Osteocyte (in vitro differentiated cells): ENCODE results near the gene SPECC1. TPM values are rescaled to one million over a fixed set of nuclear protein-coding genes. Genes with fewer than 3 reads are reported as not detected.

ENCODE experiments used
- DNase-seq: peaks from one replicate; pipeline ENCODE4 v3.0.0; 2021; ENCODE audit warnings: mixed read lengths; ENCODE audit not compliant: unreplicated experiment; ENCODE audit errors: extremely low spot score
- H3K27ac Mint-ChIP-seq: one replicate; pipeline ENCODE4 v1.8.0; 2021; ENCODE audit warnings: mild to moderate bottlenecking, mixed read lengths; ENCODE audit not compliant: unreplicated experiment
- H3K27me3 Mint-ChIP-seq: one replicate; pipeline ENCODE4 v1.8.0; 2021; ENCODE audit warnings: mixed read lengths; ENCODE audit not compliant: unreplicated experiment
- H3K36me3 Mint-ChIP-seq: one replicate; pipeline ENCODE4 v1.8.0; 2021; ENCODE audit warnings: mixed read lengths; ENCODE audit not compliant: unreplicated experiment
- H3K4me1 Mint-ChIP-seq: one replicate; pipeline ENCODE4 v1.8.0; 2021; ENCODE audit warnings: mixed read lengths; ENCODE audit not compliant: unreplicated experiment
- H3K4me3 Mint-ChIP-seq: one replicate; pipeline ENCODE4 v1.8.0; 2021; ENCODE audit warnings: mild to moderate bottlenecking, moderate library complexity, mixed read lengths; ENCODE audit not compliant: unreplicated experiment
- H3K9me3 Mint-ChIP-seq: one replicate; pipeline ENCODE4 v1.8.0; 2021; ENCODE audit warnings: mixed read lengths; ENCODE audit not compliant: unreplicated experiment
- total RNA-seq: library from RNA; stranded (reverse); gene quantifications from 2 replicates; pipeline ENCODE4 v1.2.1, GENCODE V29; 2021
- TF ChIP-seq, protein P1 (sequence below): fragments of 200-600 bp; sonication (generic); IDR thresholded peaks from 2 replicates; pipeline ENCODE4 v1.5.0; 2021; ENCODE audit warnings: antibody characterized with exemption, mild to moderate bottlenecking, moderate library complexity

The SPECC1 gene
- total RNA-seq, 1 donor from 2014 or later = 12.1 TPM

DNA sequence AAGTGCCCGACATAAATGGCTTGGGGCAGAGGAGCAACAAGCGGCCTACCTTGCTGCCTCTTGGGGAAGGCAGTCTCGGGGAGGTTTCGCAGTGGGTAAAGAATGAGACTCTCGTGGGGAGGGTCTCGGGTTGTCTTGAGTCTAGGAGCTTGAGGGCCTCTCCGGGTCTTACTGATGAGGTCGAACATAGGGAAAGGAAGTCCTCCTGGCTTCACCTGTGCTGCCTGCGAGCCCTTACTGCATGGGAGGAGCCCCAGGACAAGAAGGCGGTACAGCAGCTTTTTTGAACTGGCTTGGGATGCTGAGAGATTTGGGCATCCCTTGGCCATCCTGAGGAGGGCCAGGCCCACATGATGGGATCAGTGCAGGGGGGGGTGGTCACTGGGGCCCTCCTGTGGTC lies 71.4 kb downstream of the SPECC1 start:
- no peak overlapping the region for H3K4me3 Mint-ChIP-seq
- peaks cover 27% of the 10 kb centered on the region for H3K27me3 Mint-ChIP-seq
- H3K4me1 Mint-ChIP-seq = peaks cover 8% of the 10 kb centered on the region
- no peak overlapping the region for H3K27ac Mint-ChIP-seq
- DNase-seq = peak; percentile 59
- peaks cover 6% of the 10 kb centered on the region for H3K9me3 Mint-ChIP-seq
- TF ChIP-seq, protein P1, sequence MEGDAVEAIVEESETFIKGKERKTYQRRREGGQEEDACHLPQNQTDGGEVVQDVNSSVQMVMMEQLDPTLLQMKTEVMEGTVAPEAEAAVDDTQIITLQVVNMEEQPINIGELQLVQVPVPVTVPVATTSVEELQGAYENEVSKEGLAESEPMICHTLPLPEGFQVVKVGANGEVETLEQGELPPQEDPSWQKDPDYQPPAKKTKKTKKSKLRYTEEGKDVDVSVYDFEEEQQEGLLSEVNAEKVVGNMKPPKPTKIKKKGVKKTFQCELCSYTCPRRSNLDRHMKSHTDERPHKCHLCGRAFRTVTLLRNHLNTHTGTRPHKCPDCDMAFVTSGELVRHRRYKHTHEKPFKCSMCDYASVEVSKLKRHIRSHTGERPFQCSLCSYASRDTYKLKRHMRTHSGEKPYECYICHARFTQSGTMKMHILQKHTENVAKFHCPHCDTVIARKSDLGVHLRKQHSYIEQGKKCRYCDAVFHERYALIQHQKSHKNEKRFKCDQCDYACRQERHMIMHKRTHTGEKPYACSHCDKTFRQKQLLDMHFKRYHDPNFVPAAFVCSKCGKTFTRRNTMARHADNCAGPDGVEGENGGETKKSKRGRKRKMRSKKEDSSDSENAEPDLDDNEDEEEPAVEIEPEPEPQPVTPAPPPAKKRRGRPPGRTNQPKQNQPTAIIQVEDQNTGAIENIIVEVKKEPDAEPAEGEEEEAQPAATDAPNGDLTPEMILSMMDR = no peak
- H3K36me3 Mint-ChIP-seq = no peaks in the 10 kb centered on the region

DNA sequence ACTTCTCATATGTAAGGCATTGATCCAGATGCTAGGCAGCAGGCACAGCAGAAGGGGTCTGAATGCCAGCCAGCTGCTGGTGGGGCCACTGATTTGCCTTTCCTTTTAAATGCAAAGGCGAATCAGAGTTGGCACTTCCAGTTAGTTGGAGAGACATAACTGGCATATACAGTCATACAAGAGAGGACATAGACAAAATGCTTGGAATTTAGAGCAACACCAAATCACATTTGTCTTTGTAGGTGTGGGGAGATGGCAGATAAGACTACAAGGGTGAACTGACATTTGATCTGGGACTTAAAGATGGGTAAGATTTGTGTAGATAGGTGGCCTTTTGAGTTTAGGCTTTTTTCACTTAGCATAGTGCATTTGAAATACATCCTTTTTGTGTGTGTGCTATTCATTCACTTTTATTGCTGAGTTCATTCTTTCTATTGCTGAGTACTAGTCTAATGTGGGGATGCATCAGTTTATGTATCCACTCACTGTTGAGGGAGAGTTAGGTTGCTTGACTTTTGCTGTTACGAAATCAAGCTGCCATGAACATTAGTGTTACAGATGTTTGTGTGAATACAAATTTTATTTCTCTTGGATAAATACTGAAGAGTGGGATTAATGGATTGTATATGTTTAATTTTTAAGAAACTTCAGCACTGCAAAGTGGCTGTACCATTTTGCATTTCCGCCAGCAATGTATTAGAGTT lies 74.1 kb downstream of the SPECC1 start:
- H3K9me3 Mint-ChIP-seq = peaks cover 6% of the 10 kb centered on the region
- TF ChIP-seq, protein P1 = no peak
- no peaks in the 10 kb centered on the region for H3K36me3 Mint-ChIP-seq
- no peak for DNase-seq
- no peaks in the 10 kb centered on the region for H3K4me1 Mint-ChIP-seq
- H3K27ac Mint-ChIP-seq = no peak overlapping the region
- H3K27me3 Mint-ChIP-seq = peaks cover 17% of the 10 kb centered on the region
- no peak overlapping the region for H3K4me3 Mint-ChIP-seq

DNA sequence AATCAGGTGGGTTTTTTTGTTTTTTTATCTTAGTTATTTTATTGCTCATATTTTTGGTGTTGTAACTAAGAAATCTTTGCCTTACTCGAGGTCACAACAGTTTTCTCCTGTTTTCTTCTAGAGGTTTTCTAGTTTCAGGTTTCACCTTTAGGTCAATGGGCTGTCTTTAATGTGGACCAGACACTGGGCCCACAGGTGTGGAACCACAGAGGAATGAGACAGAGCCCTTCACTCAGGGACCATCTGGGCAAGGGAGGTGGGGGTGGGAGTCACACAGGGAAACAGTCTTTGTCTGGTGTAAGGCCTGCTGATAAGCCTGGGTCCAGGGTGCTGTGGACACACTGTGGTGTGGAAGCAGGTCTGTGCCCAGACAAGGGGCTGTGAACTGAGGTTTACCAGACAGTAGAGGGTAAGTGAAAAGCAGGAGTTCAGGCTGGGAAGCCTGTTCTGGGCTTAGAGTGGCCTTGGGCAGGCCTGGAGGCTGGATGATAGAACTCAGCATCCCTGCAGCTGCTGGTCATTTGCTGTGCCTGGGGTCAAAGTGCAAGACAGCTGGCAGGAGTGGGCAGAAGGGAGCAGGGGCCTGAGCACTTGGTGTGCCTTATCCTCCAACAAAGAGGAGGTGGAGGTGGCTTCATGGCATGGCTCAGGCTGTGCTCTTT lies 75.6 kb downstream of the SPECC1 start:
- DNase-seq = peak; percentile 64
- TF ChIP-seq, protein P1 = no peak
- Mint-ChIP-seq H3K27ac (no peak overlapping the region), H3K4me1 (no peaks in the 10 kb centered on the region), H3K9me3 (peaks cover 6% of the 10 kb centered on the region), H3K36me3 (no peaks in the 10 kb centered on the region), H3K4me3 (no peak overlapping the region), H3K27me3 (peaks cover 15% of the 10 kb centered on the region)

DNA sequence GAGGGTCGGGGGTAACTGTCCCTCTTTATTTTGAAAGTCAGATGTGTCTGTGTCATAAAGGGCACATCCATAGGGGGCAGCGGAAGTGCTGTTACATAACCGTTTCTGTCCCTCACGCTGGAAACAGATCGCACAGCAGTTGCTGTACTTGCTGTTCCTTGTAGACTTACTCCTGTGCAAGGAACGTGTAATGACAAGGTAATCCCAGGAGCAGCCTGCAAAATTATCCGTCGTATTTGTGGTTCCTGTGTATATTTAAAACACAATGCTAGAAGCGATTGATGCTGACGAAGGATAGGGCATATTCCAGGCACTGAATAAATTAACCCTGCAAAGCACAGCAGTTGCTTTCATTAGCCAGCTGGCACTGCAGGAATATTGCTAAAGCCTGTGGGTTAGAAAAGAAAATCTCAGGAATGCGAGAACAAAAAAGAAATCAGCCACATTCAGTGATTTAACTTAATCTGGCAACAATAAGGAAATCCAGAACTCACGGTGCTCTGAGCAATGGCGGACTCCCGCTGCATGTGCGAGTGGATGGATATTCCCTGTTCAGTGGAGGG lies 76.2 kb downstream of the SPECC1 start:
- H3K36me3 Mint-ChIP-seq = no peaks in the 10 kb centered on the region
- TF ChIP-seq, protein P1 = no peak
- peak; percentile 23 for DNase-seq
- H3K4me1 Mint-ChIP-seq = no peaks in the 10 kb centered on the region
- H3K27ac Mint-ChIP-seq = no peak overlapping the region
- H3K4me3 Mint-ChIP-seq = no peak overlapping the region
- peaks cover 6% of the 10 kb centered on the region for H3K9me3 Mint-ChIP-seq
- H3K27me3 Mint-ChIP-seq = peaks cover 10% of the 10 kb centered on the region

DNA sequence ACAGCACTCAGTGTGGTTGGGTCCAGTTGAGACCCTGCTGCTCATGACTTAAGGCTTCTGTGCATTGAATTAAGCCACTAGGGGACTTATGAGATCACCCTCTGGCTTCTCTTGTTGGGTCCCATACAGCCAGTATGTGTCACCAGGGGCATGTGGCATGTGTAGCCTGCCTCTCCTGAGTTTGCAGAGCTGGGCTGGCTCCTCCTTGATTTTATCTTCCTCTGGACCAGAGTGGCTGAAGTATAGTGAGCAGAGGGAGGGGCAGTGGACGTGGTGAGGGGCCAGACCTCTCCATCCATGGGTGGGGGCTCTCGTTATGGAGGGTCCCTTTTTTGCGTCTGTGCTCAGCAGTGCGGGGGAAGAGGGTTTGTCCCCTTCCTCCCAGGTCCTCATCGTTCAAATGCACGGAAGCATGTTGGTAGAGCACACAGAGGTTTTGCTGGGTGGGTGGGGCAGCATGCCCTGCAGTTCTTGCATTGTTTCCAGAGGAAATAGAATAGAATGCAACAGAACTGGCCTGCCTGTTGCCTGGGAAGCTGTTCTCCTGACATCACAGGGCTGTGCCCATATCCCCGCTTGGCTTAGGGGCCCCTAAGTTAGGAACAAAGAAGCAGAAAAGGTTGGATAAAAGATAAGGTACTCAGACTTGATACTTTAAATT lies 77.4 kb downstream of the SPECC1 start:
- Mint-ChIP-seq H3K27me3 (peaks cover 4% of the 10 kb centered on the region), H3K36me3 (no peaks in the 10 kb centered on the region), H3K4me3 (no peak overlapping the region), H3K4me1 (peaks cover 7% of the 10 kb centered on the region), H3K27ac (no peak overlapping the region), H3K9me3 (peaks cover 6% of the 10 kb centered on the region)
- peak; percentile 65 for DNase-seq
- TF ChIP-seq, protein P1 = no peak
